Astrocyte (in vitro differentiated cells and primary cell): ENCODE results near the gene AP3S1. TPM values are rescaled to one million over a fixed set of nuclear protein-coding genes. Genes with fewer than 3 reads are reported as not detected.

Experiments
- DNase-seq: peaks from one replicate; pipeline ENCODE4 v3.0.0-alpha.2; 2010; ENCODE audit warnings: low read depth
- FAIRE-seq: peaks from 2 replicates; lab custom pipeline; 2011; peaks lifted over from hg19 to GRCh38; lab: Jason Lieb, UNC
- H2AFZ ChIP-seq: 2 replicates; pipeline ENCODE4 v1.6.0; 2012; ENCODE audit warnings: low read depth, low read length, inconsistent platforms
- H3K27ac ChIP-seq: 2 replicates; pipeline ENCODE4 v1.5.1; 2011; ENCODE audit warnings: low read depth, low read length, inconsistent platforms
- H3K27me3 ChIP-seq: 2 replicates; pipeline ENCODE4 v1.6.0; 2011; ENCODE audit warnings: low read length, inconsistent platforms; ENCODE audit not compliant: insufficient read depth
- H3K36me3 ChIP-seq: 2 replicates; pipeline ENCODE4 v1.5.1; 2011; ENCODE audit warnings: low read length, inconsistent platforms; ENCODE audit not compliant: insufficient read depth
- H3K4me1 ChIP-seq: 2 replicates; pipeline ENCODE4 v1.5.1; 2011; ENCODE audit warnings: low read length, inconsistent platforms; ENCODE audit not compliant: insufficient read depth
- H3K4me2 ChIP-seq: 2 replicates; pipeline ENCODE4 v1.6.0; 2012; ENCODE audit warnings: low read length, inconsistent platforms
- H3K4me3 ChIP-seq: 2 replicates; pipeline ENCODE4 v1.5.1; 2011; ENCODE audit warnings: low read depth, mild to moderate bottlenecking, low read length, inconsistent platforms; ENCODE audit not compliant: insufficient read depth
- H3K79me2 ChIP-seq: 2 replicates; pipeline ENCODE4 v1.6.0; 2012; ENCODE audit warnings: mild to moderate bottlenecking, low read length, inconsistent platforms; ENCODE audit not compliant: insufficient read depth
- H3K9ac ChIP-seq: 2 replicates; pipeline ENCODE4 v1.6.0; 2012; ENCODE audit warnings: mild to moderate bottlenecking, low read length, inconsistent platforms
- H3K9me3 ChIP-seq: 2 replicates; pipeline ENCODE4 v1.5.1; 2012; ENCODE audit warnings: low read depth, mild to moderate bottlenecking, low read length, inconsistent platforms; ENCODE audit not compliant: insufficient read depth
- H4K20me1 ChIP-seq: 2 replicates; pipeline ENCODE4 v1.6.0; 2012; ENCODE audit warnings: low read length, inconsistent platforms; ENCODE audit not compliant: insufficient read depth
- H3K27ac Mint-ChIP-seq: one replicate; pipeline ENCODE4 v1.8.0; 2021; ENCODE audit warnings: mild to moderate bottlenecking, mixed read lengths; ENCODE audit not compliant: unreplicated experiment
- H3K27me3 Mint-ChIP-seq: one replicate; pipeline ENCODE4 v1.8.0; 2021; ENCODE audit warnings: low read depth, mixed read lengths; ENCODE audit not compliant: unreplicated experiment
- H3K36me3 Mint-ChIP-seq: one replicate; pipeline ENCODE4 v1.8.0; 2021; ENCODE audit warnings: low read depth, mixed read lengths; ENCODE audit not compliant: unreplicated experiment
- H3K4me1 Mint-ChIP-seq: one replicate; pipeline ENCODE4 v1.8.0; 2021; ENCODE audit warnings: low read depth, mixed read lengths; ENCODE audit not compliant: unreplicated experiment
- H3K4me3 Mint-ChIP-seq: one replicate; pipeline ENCODE4 v1.8.0; 2021; ENCODE audit warnings: mild to moderate bottlenecking, moderate library complexity, mixed read lengths; ENCODE audit not compliant: unreplicated experiment
- H3K9me3 Mint-ChIP-seq: one replicate; pipeline ENCODE4 v1.8.0; 2021; ENCODE audit warnings: mild to moderate bottlenecking, mixed read lengths; ENCODE audit not compliant: unreplicated experiment
- CTCF ChIP-seq: IDR thresholded peaks from 2 replicates; pipeline ENCODE4 v1.5.1; 2011; ENCODE audit warnings: low read depth, mild to moderate bottlenecking, inconsistent platforms, low read length, moderate library complexity; ENCODE audit not compliant: insufficient read depth
- EZH2 ChIP-seq: IDR thresholded peaks from 2 replicates; pipeline ENCODE4 v1.6.1; 2012; ENCODE audit warnings: mild to moderate bottlenecking, low read length, inconsistent platforms; ENCODE audit not compliant: insufficient read depth
- total RNA-seq: library from RNA; stranded (reverse); gene quantifications from 2 replicates; pipeline ENCODE4 v1.2.1, GENCODE V29; 2021

AP3S1 gene
- total RNA-seq, 1 donor from 2014 or later: 108 TPM

- TF ChIP-seq EZH2: no peak
- no peak for TF ChIP-seq CTCF
- Mint-ChIP-seq H3K4me1 (peaks cover 17% of the 10 kb centered on the region), H3K27me3 (no peaks in the 10 kb centered on the region), H3K36me3 (peaks cover 8% of the 10 kb centered on the region), H3K9me3 (no peaks in the 10 kb centered on the region), H3K27ac (peak overlapping the region; percentile 19), H3K4me3 (no peak overlapping the region)
- FAIRE-seq (no peak), DNase-seq (no peak)
- no peak overlapping the region for H3K9ac ChIP-seq
- no peak overlapping the region for H3K4me3 ChIP-seq
- no peaks in the 10 kb centered on the region for H3K27me3 ChIP-seq
- no peaks in the 10 kb centered on the region for H3K9me3 ChIP-seq
- H2AFZ ChIP-seq: no peak overlapping the region
- H4K20me1 ChIP-seq: peaks cover 72% of the 10 kb centered on the region
- peaks cover 99% of the 10 kb centered on the region for H3K79me2 ChIP-seq
- no peaks in the 10 kb centered on the region for H3K4me1 ChIP-seq
- H3K36me3 ChIP-seq: no peaks in the 10 kb centered on the region
- no peak overlapping the region for H3K27ac ChIP-seq
- no peak overlapping the region for H3K4me2 ChIP-seq
These were observed 12.4 kb downstream of the AP3S1 start for GRCh38 chr5:115854139-115854538.

GRCh38 chr5:115855959-115856358 is 14.2 kb downstream of the AP3S1 start:
- Histone ChIP-seq H3K27ac (no peak overlapping the region), H2AFZ (no peak overlapping the region), H3K4me3 (no peak overlapping the region), H3K36me3 (no peaks in the 10 kb centered on the region), H3K27me3 (no peaks in the 10 kb centered on the region), H4K20me1 (peaks cover 73% of the 10 kb centered on the region), H3K4me1 (no peaks in the 10 kb centered on the region), H3K79me2 (peaks cover 99% of the 10 kb centered on the region), H3K9me3 (no peaks in the 10 kb centered on the region), H3K4me2 (no peak overlapping the region), H3K9ac (no peak overlapping the region)
- no peak overlapping the region for H3K27ac Mint-ChIP-seq
- H3K9me3 Mint-ChIP-seq: no peaks in the 10 kb centered on the region
- TF ChIP-seq EZH2: no peak
- no peak for TF ChIP-seq CTCF
- no peak overlapping the region for H3K4me3 Mint-ChIP-seq
- FAIRE-seq: no peak
- peaks cover 18% of the 10 kb centered on the region for H3K4me1 Mint-ChIP-seq
- H3K27me3 Mint-ChIP-seq: no peaks in the 10 kb centered on the region
- peaks cover 8% of the 10 kb centered on the region for H3K36me3 Mint-ChIP-seq
- no peak for DNase-seq

- peaks cover 8% of the 10 kb centered on the region for H3K36me3 Mint-ChIP-seq
- H3K9me3 Mint-ChIP-seq: no peaks in the 10 kb centered on the region
- H3K4me3 ChIP-seq: no peak overlapping the region
- H3K4me1 ChIP-seq: no peaks in the 10 kb centered on the region
- H3K9me3 ChIP-seq: no peaks in the 10 kb centered on the region
- H2AFZ ChIP-seq: no peak overlapping the region
- H3K27ac Mint-ChIP-seq: no peak overlapping the region
- H4K20me1 ChIP-seq: peaks cover 69% of the 10 kb centered on the region
- H3K36me3 ChIP-seq: no peaks in the 10 kb centered on the region
- no peak overlapping the region for H3K9ac ChIP-seq
- TF ChIP-seq CTCF (no peak), EZH2 (no peak)
- no peak for DNase-seq
- H3K79me2 ChIP-seq: peaks cover 99% of the 10 kb centered on the region
- no peak overlapping the region for H3K27ac ChIP-seq
- peak overlapping the region; percentile 8 for H3K4me2 ChIP-seq
- no peak for FAIRE-seq
- no peaks in the 10 kb centered on the region for H3K27me3 Mint-ChIP-seq
- H3K4me1 Mint-ChIP-seq: peaks cover 15% of the 10 kb centered on the region
- no peak overlapping the region for H3K4me3 Mint-ChIP-seq
- no peaks in the 10 kb centered on the region for H3K27me3 ChIP-seq
These were observed 15.3 kb downstream of the AP3S1 start for GRCh38 chr5:115857057-115857479.
